T-helper 2 cell (primary cell): ENCODE measurements around the gene WNT3.
"Not testable (repeated sequence)": the region's sequence is repeated elsewhere in the genome, so short reads cannot be mapped to it uniquely, and the experiment has no call there.

Experiments
- DNase-seq, 5 experiments: peaks; one replicate each; pipeline versions ENCODE4 v3.0.0 to v3.0.0-alpha.2; 2012 to 2022
- total RNA-seq, 2 donors: gene quantifications; one replicate each; lab custom pipeline; 2026; lab: John Stamatoyannopoulos, UW

Gene WNT3, protein sequence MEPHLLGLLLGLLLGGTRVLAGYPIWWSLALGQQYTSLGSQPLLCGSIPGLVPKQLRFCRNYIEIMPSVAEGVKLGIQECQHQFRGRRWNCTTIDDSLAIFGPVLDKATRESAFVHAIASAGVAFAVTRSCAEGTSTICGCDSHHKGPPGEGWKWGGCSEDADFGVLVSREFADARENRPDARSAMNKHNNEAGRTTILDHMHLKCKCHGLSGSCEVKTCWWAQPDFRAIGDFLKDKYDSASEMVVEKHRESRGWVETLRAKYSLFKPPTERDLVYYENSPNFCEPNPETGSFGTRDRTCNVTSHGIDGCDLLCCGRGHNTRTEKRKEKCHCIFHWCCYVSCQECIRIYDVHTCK
- 0 to 0.34 reads per million in 2 donors for total RNA-seq

GRCh38 chr17:46818316-46818928 is at the start of gene WNT3:
Gene WNT3 (minus strand): TSS chr17:46818692. CDS start chr17:46818597, 95 bp downstream.
- peak in 4 of 5 experiments; percentile 4 to 68 (median 24) for DNase-seq

GRCh38 chr17:46866747-46867146 is 48.3 kb upstream of the WNT3 start:
- no peak for DNase-seq

GRCh38 chr17:46866325-46866724 is 47.8 kb upstream of the WNT3 start:
- no peak for DNase-seq

- DNase-seq = peak in 1 of 5 experiments; percentile 29
Measured at GRCh38 chr17:46865100-46865499, 46.6 kb upstream of the WNT3 start.

- DNase-seq = no peak
Measured at GRCh38 chr17:46863383-46864121, 45.1 kb upstream of the WNT3 start.

DNA sequence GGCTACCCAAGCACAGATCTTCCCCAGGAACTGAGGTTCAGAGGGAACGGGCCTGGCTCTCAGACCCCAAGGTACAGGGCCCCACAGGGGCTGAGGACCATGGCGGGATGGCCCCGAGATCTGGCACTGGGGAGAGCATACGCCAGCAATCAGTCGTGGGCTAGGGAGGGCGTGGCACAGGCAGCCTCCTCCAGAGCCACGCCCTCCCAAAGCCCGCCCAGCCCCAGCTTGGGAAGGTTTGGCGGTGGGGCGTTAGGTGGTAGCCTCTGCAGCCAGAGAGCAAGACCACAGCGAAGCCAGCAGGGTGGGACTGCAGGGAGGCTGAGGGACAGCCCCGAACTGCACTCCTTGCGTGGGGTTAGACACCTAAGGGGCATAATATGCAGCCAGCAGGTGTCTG is 44.5 kb upstream of the WNT3 start:
- DNase-seq = no peak

- no peak for DNase-seq
Measured at GRCh38 chr17:46859996-46860395, 41.5 kb upstream of the WNT3 start.

GRCh38 chr17:46857600-46857999 is 39.1 kb upstream of the WNT3 start:
- no peak for DNase-seq

DNA sequence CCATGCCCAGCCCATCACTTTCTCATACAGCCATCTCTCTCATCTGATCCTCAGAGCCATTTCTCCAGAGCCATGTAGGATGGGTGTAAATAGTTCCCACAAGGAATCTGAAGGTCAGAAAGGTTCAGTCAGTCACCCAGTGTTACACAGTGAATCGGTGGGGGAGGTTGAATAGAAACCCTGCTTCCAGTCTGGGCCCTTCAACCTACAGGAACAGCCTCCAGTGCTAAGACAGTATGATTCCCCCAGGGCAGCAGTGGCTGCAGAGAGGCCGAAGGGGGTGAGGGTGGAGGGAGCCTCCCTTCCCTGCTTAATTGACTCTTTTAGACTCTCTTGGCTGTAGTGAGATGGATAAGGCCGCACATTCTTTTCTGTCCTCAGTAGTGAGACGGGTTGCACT is 36.5 kb upstream of the WNT3 start:
- no peak for DNase-seq

- DNase-seq = no peak
Measured at GRCh38 chr17:46854515-46854914, 36.0 kb upstream of the WNT3 start.

DNA sequence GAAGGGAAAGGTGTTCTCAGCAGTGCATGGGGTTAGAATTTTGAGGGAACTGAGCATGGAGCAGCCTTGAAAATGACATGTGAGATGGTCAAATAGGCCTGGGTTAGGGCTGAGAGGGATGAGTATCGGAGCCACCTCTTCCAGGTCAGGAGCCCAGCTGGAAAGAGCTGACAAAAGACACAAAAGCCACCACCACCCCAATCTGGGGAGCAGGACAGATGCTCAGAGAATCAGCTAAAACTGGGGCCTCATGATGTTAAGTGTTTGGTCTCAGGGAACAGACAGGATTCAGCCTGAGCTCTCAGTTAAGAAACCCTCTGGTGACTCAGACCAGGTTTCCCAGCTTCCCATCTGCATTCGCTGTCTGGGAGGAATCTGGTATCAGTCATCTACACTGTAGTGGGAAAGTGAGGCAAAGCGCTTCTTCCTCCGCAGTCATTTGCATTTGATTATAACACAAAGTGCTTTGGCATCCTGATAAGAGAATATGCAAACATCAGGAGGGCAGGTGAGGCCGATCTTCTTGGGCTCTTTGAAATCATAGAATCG is 35.5 kb upstream of the WNT3 start:
- DNase-seq = no peak

DNA sequence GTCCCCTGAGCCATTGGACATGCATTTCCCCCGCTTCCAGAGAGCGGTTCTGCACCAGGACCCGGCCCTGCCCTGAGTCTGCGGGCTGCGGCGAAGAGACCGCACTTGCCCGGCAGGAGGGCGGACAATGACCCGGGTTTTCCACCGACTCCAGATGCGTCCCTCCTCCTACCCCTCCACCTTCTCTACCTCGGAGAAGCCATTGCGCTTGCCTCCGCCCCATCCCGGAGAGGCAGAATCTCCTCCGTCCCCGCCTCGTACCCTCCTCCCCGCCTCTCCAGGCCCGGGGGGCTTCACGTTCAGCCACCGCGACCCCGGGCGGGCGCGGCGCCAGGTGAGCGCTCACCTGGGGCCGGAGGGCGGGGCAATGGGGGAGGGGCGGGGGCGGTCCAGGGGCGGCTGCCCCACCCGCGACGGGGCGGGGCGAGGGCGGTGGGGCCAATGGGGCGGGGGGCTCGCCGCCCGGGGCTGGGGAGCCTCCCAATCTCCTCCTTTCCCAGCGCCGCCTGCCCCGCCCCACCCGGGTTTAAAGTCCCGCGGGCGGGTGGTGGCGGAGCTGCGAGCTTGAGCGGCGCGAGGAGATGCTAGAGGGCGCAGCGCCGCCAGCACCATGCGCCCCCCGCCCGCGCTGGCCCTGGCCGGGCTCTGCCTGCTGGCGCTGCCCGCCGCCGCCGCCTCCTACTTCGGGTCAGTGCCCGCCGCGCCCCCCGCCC is 32.7 kb upstream of the WNT3 start, which contains the start of gene WNT9B:
WNT9B (plus strand) TSS at position 555 of the 713 bp plus-strand sequence; CDS start at position 611, 56 bp downstream.
- no peak for DNase-seq

DNA sequence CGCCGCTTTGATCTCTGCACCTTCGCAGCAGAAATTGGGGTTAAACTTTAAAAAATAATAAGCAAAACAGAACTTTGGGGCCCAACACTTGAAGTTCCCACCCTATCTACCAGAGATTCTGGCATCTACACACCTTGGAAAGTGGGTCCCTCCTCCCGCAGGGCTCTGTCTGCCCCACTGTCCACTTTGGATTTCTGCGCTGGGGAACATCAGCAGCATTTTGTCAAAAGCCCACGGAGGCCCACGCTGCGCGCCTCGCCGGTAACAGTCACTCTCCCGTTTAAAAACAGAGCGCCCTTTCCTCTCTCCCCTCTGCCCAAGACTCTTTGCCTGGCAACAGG is 32.2 kb upstream of the WNT3 start:
- no peak for DNase-seq

GRCh38 chr17:46848534-46848933 is 30.0 kb upstream of the WNT3 start:
- no peak for DNase-seq

DNA sequence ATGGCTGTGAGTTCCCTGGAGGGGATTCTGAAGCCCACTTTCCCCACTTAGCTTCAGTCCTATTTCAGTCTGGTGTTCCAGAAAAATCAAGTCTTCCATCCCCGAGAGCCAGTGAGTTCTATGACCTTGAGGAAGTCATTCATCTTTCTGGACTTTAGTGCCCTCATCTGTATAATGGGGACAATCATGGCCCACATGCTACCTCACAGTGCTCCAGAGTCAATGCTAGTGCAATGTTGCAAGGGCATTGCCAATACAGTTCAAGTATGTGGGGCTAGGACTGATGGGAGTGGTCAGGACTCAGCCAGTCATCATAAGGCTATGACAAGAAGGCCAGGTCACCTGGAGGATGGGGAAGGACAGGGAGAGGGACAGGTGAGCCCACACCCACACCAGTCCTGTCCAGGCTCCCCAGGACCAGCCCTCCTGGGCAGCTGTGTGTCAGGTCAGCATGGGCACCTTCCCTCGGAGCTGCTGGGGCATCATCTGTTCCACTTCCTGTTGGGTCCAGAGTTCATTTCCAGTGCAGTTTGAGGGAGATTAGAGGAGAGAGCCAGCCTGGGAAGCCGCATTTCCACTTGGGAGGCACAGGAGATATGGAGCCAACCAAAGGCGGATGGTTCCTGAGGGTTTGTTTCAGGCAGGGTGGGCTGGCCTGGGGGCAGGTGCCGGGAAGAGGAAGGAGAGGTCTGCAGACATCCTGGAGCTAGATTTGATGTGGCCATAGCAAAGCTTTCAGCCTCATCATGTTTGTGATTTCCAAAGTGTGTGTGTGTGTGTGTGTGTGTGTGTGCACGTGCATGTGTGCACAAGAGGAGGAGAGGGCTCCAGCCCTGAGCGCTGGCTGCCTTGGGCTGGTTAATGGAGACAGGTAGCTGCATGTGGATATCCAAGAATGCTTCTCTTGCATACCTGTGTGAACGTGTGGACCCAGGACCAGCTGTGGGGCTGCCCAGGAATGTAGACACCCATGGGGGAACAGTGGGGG is 29.0 kb upstream of the WNT3 start:
- no peak for DNase-seq

- DNase-seq = no peak
Measured at GRCh38 chr17:46842835-46843234, 24.3 kb upstream of the WNT3 start.

DNA sequence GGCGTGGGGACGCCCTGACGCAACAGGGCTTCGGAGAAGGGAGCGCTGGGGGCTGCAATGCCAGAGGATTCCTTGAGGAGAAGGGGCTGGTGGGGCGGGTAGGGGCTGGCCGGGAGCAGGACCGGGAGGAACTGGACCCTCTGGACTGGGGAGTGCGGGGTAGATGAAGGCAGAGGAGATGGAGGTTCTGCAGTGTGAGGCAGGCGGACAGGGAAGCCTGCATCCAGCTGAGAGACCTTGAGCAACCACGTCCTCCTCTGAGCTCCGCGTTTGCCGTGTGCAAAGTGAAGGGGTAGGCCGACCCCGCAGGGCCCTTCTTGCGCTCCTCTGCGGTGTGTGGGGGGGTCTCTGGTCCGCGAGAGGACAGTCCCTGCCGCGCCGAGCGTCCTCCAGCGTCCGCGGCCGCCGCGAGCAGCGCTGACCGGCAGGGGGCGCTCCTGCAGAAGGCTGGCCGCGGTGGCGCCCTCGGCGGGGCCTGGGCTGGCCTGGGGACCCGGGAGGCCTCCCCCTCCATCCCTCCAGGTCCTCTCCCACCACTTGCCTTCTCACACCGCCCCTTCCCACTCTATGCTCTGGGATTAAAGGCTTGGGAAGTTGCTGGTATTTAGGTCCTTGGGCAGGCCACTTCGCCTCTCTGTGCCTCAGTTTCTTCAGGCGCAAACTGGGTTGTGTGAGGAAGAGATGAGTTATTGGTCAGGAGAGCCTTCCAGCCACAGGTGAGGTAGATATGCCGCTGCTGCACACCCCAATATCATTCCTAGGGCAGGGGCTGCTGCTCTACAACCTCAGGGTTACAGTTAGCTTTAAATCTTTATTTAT is 23.3 kb upstream of the WNT3 start:
- DNase-seq = no peak

GRCh38 chr17:46840596-46840995 is 22.1 kb upstream of the WNT3 start:
- not testable (repeated sequence) for DNase-seq

- DNase-seq = no peak
Measured at GRCh38 chr17:46839211-46839610, 20.7 kb upstream of the WNT3 start.

- no peak for DNase-seq
Measured at GRCh38 chr17:46837521-46837920, 19.0 kb upstream of the WNT3 start.
